HuH-7 (cell line): ENCODE results near the gene OGFR.

ENCODE experiments used
- DNase-seq: peaks from one replicate; pipeline ENCODE4 v3.0.0; 2011; ENCODE audit warnings: low spot score

OGFR gene

DNA sequence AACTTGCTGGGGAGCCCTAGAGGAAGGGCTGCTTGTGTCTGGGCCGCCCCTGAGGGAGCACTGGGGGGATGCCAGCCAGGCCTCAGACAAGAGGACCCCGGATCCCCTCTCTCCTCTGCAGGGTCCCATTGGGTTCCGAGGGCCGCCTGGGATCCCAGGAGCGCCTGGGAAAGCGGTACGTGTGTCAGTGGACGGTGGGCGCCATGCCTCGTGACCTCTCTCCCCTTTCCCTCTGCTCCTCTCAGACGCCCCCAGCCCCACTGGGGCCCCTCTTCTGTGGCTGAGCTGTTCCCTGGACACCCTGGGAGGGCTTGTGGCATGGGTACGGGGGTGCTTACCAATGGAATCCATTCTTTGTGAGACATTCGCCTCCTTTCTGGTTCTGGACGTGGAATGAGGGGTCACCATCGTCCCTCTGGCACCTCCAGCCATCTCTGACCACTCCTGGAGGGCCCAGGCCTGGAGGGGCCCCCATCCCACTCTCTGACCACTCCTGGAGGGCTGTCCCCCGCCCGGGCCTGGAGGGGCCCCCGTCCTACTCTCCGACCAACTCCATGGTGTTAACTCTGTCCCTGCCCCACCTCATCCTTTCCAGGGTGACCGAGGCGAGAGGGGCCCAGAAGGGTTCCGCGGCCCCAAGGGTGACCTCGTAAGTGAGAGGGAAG, 22.1 kb downstream of the OGFR start:
- DNase-seq, result no peak

GRCh38 chr20:62827311-62828038, 22.8 kb downstream of the OGFR start:
- no peak for DNase-seq

GRCh38 chr20:62828051-62828450, 23.4 kb downstream of the OGFR start:
- no peak for DNase-seq

GRCh38 chr20:62828511-62829230, 24.0 kb downstream of the OGFR start:
- no peak for DNase-seq

GRCh38 chr20:62829231-62830230, 24.9 kb downstream of the OGFR start:
- DNase-seq, result no peak

DNA sequence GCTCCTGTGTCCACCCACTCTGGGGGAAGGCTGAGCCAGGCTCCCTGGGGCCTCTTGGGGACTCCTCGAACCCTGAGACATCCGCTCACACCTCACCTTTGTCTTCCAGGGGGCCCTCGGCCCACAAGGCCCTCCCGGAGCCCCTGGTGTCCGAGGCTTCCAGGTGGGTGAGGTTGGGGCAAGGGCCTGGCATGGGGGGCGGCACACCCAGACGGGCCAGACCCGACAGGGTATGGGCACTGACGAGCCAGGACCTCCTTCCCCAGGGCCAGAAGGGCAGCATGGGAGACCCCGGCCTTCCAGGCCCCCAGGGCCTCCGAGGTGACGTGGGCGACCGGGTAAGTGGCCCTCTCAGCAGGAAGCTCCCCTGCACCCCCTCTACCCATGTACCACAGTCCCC, 25.6 kb downstream of the OGFR start:
- no peak for DNase-seq

GRCh38 chr20:62830821-62831220, 26.2 kb downstream of the OGFR start:
- DNase-seq, result no peak

DNA sequence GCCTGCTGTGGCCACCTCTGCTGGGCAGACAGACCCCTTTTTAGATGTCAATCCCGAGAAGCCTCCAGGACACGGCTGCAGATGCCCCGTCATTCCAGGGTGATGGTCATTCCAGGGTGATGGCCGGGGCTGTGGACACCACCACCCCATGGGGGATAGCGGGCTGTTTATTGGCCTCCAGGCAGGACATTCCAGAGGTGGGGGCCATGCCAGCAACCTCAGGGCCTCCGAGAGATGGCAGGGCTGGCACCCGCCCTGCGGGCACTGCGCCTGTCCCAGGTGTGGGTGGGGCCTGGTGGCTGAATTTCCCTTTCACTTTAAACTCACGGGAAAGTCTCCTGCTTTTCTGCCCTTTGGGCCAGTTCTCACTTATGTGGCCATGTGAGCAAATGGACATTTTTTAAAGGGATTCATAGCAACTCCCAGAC, 26.7 kb downstream of the OGFR start:
- no peak for DNase-seq

DNA sequence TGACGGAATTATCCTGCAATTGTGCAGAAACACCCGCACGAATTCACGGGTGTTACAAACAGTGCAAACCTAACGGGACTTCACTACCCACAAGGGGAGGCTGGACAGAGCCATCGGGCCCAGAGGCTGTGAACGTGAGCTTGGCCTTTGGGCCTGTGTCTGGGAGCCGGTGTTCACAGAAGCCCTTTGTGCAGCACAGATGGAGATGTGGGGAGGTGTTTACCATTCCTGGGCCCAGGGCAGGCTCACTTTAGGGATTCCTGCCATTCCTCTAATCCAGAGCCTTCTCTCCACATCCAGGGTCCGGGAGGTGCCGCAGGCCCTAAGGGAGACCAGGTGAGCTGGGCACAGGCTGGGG, 27.2 kb downstream of the OGFR start:
- DNase-seq, result no peak

DNA sequence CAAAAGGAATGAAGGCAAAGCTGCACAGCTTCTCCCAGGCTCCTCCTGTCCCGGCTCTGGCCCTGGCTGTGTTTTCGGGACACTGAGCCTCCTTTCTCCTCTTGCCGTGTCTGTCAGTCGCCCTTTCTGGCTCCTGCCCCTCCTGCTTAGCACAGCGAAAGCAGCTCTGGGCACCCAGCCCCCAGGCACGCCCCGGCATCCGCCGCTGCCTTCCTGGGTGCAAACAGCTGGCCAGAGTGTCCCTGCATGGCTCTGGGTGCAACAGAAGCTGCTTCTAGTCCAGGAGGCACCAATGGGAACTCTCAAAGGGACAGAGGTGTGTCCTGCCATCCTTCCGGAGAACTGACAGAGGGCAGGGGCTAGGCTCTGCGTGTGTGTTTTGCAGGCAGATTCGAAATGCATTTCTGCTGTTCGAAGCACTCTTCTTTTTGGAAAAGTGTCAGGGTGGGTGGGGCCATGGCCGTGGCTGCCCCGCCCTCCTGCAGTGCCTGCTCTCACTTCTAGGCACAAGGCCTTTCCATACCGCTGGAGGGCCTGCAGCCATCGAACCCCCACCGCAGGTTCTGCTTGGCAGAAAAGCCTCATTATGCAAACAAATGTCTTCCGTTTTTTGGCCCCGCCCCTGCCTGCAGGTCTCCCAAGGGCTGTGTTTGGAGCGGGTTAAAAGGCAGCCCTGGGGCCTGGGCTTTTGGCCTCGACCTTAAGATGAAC, 27.7 kb downstream of the OGFR start:
- no peak for DNase-seq

GRCh38 chr20:62832951-62833391, 28.3 kb downstream of the OGFR start:
- DNase-seq, result no peak

DNA sequence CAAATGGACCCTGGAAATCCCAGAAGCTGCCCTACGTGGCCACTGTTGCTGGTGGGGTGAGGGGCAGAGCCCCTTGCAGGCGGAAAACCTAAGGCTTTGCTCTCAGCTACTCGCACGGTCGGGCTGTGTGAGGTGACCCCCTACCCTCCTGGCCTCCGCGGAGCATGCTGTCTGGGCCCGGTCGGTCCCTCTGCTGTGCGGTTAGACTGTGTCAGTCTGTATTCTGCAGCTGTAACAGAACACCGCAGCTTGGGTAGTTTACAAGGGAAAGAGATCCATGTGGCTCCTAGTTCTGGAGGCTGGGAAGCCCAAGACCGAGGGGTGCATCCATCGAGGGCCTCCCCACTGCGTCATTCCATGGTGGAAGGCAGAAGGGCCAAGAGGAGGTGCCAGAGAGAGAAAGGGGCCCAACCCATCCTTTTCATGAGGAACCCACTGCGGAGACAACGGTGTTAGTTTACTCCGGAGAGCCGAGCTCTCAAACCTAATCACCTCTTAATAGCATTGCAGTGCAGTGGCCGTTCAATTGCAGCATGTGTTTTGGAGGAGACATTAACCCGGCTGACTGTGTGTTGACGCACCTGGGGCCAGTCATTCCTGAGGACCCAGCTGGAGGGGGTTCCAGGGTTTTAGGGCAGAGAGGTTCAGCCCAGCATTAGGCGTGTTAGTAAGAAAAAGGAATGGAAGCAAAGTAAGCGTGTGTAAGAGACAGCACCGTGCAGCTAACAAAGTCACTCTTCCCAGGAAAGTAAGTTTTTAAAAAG, 30.5 kb downstream of the OGFR start:
- no peak for DNase-seq

DNA sequence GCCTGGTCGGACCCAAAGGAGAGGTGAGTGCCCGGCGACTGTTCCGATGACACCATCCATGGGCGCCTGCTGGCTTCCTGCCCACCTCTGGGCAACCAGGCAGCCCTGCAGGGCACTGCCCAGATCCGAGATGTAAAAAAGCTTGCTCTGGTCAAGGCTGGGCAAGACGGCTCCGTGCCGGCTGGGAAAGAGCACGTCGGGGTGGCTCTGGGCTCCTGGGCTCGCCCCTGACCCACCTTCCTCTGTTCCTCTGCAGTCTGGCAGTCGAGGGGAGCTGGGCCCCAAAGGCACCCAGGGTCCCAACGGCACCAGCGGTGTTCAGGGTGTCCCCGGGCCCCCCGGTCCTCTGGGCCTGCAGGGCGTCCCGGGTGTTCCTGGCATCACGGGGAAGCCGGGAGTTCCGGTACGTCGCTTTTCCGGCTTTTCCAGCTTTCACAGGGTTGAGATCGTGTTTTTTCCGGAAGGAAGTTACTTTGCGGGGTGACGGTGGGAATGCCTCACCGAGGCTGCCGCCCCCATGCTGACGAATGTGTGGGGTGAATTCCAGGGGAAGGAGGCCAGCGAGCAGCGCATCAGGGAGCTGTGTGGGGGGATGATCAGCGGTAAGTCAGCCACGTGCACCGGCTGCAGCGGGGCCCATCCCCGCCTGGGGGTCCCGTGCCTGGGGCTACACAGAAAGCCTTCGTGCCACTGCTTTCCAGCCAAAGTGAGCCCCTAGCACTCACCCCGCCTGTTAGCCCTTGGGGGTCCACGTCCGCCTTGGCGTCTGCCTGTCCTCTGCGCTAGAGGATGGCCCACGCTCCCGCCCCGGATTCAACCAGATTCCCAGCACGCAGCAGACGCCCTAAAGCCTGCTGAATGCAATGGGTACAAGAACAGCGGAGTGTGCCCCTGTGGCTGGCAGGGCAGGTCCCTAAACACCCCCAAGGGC, 31.6 kb downstream of the OGFR start:
- no peak for DNase-seq

GRCh38 chr20:62836967-62837490, 32.4 kb downstream of the OGFR start:
- no peak for DNase-seq

GRCh38 chr20:62837790-62838127, 33.1 kb downstream of the OGFR start:
- no peak for DNase-seq

DNA sequence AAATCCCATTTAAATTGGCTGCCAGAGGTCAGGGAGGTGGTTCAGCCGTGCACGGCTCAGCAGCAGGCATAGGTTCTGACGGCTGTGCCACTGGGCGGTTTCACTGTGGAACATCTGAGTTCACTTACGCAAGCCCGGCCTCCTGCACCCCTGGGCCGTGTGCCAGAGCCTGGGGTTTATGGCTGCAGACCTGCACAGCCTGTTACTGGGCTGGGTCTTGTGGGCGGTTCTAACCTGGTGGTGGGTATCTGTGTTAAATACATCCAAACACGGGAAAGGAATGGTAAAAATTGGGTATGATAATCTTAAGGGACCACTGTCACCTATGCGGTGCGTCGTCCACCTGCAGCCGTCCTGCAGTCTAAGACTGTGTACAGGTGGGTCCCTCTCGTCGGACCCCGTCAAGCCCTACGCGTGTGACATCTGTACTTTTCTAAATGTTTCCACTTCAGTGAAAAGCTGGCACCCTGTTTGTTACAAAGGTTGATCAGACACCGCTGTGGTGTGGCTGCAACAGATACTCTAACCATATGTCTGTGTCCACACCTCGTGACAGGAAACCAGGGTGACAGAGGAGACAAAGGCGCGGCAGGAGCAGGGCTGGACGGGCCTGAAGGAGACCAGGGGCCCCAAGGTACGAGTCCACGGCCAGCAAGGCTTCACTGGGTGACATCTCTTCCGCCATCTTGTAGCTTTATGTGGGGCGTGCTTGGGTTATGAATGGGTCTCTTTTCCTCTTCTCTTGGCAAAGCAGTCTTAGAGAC, 33.7 kb downstream of the OGFR start:
- no peak for DNase-seq

- DNase-seq, result no peak
Measured at GRCh38 chr20:62839261-62839660, 34.6 kb downstream of the OGFR start.

DNA sequence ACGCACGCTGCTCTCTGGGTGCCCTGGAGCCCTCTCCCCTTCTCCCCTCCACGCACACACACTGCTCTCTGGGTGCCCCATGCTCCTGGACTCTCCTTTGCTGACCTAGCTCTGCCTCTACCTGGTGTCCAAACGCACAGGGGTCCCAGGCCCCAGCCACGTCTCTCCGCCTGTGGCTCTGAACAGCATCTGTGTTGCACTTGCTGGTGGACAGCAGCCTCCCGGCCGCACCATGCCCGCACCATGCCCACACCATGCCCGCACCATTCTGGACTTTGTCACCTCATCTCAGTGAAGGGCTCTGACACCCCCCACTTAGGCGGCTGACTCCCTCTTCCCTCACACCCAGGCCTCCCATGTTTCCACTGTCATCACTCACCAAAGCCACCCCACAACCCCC, 35.2 kb downstream of the OGFR start:
- no peak for DNase-seq
